HG03280 (cell line): Measurements from ENCODE around the gene COPS3.

Experiments
- ATAC-seq: cut with Tn5 transposase; IDR thresholded peaks from one replicate; pipeline ENCODE4 v1.9.1; 2021; ENCODE audit warnings: mild to moderate bottlenecking, moderate library complexity; ENCODE audit not compliant: unreplicated experiment

The COPS3 gene

DNA sequence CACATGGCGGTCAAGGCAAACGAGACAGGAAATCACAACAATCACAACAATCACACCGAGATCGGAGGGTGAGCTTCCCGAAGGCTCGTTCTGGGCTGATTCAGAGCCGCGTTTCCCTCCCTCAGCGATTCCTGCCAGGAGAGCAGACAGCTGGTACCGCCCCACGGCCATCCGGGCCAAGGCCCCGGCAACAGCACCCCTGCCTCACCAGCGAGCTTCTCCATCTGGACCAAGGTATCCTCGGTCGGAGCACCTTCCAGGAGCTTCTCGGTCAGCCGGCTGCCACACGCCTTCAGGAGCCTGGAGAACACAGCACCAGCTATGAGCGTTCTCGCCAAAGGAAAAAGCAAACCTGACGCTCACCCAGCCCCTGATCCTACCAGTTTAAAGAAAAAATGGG is 59.7 kb downstream of the COPS3 start:
- no peak for ATAC-seq

DNA sequence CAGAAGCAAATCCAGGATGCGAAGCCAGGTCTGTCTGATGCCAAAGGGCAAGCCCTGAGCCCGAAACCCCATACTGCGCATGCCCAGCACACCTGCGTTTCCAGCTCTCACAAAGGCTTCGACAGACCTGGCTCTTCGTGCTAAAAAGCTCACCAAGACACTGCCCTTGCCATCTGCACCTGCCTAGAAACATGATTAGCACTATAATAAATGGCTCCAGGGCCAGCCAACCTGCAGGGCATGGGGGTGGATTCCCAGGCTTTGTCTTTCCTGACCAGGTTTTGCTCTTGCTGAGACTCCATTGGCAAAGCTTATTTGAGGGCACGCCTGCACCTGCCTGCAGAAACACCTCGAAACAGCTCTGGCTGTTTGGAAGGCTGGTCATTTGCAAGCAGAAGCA is 60.5 kb downstream of the COPS3 start:
- ATAC-seq, result no peak

DNA sequence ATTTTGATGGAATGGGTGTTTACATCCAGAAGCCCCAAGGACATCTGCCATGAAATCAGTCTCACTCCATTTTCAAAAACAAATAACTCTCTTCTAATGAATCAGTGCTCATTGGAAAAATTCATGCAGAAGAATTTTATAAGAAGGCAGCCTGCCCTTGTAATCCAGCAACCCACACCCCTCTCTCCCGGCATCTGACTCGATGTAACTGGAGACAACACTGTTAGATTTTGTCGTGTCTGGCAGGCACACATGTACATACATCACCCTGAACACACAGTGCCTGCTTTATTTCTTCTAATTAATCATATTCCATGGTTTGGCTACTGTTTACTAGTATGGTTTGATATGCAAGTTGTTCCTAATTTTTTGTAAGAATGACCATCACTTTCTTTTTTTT is 63.1 kb downstream of the COPS3 start:
- no peak for ATAC-seq

DNA sequence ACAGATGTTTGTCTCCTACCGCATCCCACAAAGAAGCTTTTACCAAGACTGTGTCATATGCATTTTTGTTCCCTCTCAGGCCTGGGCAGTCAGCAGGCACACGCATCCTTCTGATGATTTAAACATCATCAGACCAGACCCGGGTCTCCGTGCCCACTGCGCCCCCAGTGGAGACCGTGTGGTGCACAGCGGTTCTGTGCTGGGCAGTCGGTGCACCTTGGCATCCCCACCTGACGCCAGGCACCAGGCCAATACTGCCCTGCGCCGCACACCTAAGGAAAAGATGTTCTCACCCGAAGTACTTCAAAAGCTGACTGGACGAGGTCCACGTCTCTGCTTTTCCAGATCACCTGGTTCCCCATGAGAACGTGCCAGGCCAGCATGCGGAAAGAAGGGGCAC is 64.3 kb downstream of the COPS3 start:
- no peak for ATAC-seq

DNA sequence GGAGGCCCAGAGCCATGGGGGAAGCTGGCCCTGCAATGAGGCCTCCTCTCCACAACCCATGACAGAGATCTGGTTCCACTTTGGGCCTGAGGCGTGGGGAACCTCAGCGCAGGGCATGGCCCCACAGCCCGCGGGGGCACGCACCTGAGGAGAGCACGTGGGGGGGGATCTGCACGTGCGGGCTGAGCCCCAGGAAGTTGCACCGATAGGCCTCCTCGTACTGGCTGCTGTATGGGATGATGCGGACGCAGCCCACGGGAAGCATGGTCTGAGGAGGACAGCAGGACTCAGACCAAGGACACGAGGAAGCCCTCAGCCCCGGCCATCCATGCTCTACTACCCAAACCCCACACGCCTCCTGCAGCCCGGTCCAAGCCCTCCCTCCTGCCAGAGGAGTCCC is 64.8 kb downstream of the COPS3 start:
- ATAC-seq, result no peak

DNA sequence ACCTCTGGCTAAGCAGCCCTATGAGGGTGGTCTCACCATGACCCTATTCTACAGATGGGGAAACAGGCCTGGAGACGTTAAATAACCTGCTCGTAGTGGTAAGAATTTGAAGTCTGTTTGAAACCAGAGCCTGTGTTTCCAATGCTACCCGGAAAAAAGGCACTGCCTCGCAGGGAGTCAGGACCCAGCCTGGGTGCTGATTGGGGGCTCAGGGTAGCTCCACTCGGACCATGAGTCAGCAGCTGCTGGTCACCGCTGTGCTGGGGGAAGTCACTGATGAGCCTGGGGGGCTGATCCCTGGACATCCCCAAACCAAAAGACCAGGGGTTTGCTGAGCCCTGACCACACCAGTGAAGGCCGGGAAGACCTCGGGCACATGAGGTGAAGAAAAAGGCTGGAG is 65.5 kb downstream of the COPS3 start:
- no peak for ATAC-seq

DNA sequence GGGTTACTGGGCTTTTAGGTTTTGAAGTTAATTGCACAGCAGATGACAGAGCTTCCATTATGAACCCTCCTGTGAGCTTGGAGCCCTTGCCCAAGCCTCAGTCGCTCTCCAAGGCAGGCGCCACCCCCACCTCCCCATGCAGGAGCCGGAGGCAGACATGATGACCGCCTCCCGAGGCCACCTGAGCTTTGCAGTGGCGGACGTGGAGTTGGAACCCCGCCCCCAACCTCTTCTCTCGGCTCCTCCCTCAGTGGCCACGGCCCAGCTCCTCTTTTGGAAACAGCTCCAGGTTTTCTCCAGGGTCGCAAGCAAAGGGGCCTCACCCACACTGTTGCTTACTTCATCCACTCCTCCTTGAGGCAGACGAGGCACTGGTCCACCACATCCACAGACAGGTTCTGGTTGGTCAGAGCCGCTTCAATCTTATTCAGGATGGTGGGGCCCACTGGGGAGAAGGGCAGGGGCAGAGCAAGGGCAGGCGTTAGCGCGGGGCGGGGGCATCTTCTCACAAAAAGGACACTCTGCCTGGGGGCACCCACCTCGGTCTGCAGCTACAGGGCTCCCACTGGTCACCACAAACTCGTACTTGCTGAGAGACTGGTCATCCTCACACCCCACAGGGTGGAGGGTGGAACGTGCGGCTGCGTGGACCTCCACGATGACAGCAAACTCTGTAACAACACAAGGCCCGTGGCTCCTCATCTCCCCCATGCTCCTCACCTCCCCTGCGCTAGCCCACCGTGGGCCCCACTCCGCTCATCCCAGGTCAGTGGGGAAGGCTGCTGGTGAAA is 66.2 kb downstream of the COPS3 start:
- no peak for ATAC-seq

DNA sequence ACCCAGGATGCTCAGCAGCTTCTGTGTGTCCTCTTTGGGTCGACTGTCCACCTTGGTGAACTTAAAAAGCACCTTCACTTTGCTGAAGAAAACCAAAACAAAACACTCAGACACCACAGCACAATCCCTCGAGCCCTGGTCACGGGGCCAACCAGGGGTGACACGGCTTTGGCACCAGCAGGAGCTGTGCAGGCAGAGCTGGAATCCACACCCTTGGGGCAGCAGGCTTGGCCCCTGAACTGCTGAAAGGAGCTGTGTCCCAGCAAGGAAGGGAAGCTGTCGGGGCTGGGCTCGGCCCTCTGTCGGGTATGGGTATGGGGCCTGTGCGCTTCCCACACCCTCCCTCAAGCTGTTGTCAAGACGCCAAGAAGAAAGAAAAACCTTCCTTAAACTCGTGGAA is 67.3 kb downstream of the COPS3 start:
- ATAC-seq, result no peak

DNA sequence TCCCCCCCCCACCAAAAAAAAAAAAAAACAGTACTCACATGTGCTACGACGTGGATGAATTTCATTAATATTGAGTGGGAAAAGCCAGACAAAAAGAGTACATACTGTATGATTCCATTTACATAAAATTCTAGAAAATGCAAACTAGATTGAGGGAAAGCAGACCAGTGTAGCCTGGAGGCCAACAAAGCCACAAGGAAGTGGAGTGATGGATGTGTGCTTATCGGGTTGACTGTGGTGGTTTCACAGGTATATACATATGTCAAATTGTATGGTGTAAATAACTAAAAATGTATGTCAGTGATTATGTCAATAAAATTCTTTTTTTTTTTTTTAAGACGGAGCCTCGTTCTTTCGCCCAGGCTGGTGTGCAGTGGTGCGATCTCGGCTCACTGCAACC is 73.0 kb downstream of the COPS3 start:
- no peak for ATAC-seq

DNA sequence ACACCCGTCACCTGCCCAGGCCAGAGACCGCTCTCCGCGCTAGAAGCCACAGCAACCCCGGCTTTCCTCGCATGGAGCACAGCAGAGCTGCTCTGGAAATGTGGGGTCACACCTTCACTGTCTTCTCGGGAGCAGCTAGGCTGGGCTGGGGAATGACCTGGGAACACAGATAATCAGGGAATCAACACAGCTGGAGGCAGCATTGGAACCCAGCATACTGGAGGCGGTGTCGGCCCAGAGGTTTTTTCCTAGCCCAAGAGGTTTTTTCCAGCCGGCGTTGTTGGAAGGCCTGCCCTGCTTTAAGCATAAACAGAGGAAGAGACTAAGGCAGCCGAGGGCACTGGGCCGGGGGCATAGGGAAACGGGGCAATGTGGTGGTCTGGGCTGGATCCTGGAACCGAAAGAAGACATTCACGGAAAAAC is 74.1 kb downstream of the COPS3 start:
- ATAC-seq, result no peak

DNA sequence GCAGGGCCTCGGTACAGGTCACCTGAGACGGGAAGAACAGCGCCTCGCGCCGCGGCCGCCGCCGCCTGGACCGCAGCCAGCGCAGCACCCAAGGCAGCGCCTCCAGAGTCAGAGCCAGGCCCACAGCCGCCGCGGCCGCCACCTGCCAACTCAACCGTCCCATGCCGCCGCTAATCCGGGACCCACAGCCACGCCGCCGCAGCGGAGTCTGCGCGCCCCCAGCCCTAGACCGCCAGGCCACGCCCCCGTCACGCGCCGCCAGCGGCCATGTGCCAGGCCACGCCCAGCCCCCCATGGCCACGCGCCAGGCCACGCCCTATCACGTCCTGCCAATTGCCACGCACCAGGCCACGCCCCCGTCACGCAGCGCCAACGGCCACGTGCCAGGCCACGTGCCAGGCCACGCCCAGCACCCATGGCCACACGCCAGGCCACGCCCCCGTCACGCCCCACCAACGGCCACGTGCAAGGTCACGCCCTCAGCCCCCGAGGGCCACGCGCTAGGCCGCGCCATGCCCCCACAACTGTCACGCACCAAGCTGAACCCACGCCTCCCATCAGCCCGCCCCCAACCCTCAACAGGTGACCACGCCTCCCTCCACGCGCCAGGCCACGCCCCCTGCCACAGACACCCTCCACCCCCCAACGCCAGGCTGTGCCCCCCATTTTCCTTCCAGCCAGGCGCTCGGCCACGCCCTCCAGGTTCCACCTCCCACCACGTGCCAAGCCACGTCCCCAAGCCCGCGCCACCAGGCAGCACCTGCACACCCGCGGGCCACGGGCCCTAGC is 74.7 kb downstream of the COPS3 start, which contains the start of gene PLD6:
PLD6 (minus strand) TSS at position 210 of the 789 bp plus-strand sequence; CDS start at position 163, 47 bp downstream.
- peak; percentile 54 for ATAC-seq

DNA sequence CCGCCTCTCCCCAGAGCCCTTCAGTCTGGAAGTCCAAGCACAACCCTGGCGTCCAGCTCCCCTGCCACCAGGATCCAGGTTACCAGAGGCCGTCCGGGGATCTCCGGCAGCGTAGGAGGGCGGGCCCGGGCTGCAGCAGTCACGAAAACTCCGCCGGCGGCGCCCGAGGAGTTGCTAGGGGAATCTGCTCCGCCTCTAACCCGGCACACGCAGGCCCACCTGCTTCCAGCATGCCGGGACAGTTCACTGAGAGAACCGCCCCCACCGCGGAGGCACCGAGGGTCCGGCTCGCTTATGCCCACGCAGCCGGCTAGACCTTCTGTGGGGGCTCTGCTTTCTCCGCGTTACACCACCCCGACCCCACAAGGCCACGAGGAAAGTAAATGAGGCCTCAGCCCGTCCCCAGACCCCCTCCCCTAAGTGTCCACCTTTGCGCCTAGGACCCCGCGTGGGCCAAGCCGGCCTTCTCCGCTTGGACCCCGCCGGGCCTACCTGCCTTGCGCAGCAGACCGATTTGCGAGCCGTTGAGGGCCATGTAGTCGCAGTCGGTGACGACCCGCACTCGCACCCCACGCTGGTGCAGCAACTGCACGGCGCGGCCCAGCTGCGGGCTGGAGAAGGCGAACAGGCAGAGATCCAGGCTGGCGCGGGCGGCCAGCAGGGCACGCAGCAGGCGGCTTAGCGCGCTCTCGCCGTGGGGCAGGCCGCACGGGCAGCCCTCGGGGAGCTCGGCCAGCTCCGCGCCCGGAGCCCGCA is 75.5 kb downstream of the COPS3 start:
- ATAC-seq, result peak; percentile 38

DNA sequence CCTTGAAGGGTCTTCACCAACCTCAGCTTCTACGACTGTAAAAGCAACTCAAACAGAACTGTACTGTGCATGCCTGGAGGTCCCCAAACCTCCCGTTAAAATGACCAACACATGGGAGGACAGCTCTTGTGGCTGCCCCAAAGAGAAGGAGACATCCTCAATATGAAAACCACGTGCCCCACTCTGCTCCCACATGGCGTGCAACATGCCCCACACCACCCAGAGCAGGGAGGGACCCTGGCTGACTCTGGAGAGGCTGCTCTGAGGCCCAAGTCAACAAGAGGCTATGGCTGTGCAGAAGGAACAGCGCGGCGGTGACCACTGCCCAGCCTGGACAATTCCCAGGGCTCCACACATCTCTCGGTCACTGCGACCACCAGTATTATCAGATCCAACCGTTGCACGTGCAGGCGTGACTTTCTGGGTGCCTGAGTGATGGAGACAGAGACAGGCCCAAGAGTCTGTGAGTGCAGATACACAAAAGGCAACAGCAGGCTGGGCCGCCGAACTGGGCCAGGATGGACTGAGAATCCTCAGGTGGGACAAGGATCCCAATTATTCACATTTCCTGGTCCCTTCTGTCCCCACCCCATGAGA is 76.3 kb downstream of the COPS3 start:
- ATAC-seq, result no peak

DNA sequence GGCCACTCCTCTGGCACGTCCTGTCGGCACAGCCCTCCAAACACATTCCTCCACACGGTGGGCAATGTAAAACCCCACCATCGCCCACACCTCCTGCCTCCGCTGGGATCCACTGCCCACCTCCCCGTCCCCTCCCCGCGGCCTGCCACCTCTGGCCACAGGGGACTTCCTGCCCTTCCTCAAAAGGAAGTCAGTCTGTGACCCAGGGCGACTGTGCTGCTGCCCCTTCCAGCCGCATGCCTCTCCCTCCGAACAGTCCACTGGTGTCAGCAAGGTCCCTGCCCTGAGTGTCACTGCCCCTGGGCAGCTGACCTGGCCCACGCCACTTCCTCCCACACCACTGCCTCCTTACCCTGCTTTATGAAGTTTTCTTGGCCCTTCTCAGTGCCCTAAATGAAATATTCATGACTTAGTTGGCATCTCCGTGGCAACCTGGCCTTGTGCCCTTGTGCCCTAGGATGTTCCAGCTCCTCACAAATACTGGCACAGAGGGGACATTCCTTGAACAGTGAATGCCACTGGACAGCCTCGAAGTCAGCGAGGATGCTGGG is 76.9 kb downstream of the COPS3 start:
- no peak for ATAC-seq

DNA sequence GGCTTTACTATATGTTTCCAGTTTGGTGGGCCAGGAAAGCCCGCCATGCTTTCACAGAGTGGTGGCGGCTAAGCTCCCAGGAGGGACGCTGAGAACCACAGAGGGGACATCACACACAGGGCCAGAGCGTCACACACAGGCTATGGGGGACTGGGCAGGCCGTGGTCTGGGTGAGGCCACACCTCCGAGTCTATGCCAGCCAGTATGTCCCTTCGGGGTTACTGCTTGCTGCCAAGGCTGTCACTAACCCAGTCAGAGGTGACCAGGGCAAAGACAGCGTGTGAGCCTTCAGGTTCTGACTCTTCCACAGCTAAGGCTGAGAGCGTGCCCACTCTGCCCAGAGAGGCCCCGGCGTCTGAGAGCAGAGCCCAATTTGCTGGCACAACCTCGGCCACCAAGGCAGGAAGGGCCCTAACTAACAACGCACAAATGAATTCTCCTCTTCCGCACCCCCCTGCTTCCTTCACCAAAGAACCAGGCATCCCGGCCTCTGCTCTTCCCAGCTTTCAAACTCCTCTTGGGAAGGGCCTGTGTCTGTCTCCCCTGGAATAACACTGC is 77.8 kb downstream of the COPS3 start:
- ATAC-seq, result no peak

DNA sequence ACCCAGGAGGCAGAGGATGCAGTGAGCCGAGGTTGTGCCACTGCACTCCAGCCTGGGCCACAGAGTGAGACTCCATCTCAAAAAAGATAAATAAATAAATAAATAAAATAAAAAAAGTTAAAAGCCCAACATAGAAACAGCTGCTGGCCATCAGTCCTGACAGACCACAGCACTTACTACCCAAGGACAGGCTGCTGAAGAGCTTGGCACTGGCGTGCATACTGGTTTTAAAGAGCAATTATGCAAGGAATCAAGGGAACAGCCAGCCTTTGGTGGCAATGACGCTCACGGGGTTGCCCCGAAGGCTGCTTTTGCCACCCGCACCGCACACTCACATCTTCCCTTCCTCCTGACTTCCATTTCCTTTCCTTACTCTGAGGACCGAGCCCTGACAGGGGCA is 79.1 kb downstream of the COPS3 start:
- no peak for ATAC-seq

DNA sequence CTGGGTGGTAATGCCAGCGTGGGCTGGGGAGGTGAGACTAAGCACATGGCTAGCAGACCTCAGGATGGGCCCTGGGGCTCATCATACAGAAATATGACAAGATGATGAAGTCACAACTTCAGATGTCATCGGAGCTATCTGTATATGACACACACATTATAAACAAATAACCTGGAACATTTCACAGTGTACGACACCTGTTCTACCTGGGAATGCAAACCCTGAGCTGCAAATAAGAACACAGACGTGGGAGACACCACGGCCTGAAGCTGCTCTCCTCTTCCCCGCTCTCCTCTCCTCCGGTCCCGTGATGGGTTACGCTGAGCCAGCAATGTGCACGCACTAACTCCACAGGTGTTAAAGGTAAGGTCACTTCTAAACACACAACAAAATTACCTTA is 79.8 kb downstream of the COPS3 start:
- no peak for ATAC-seq

DNA sequence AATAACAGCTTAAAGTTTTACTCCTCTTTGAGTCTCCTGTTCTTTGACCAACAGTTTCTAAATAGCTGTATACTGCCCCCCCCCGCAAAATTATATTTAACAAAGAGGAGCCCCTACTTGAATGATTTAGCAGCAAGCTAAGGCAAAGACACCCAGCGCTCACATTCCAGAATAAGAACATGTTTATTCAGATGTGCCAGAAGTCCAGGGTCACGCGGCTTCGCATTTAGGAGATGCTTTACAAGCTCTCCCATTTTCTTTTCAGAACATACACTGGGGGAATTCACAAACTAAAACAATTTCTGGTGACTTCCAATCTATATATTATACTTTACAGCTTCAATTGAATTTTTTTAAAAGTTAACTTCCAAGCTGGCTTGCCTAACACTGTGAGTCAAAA is 80.2 kb downstream of the COPS3 start:
- ATAC-seq, result no peak

DNA sequence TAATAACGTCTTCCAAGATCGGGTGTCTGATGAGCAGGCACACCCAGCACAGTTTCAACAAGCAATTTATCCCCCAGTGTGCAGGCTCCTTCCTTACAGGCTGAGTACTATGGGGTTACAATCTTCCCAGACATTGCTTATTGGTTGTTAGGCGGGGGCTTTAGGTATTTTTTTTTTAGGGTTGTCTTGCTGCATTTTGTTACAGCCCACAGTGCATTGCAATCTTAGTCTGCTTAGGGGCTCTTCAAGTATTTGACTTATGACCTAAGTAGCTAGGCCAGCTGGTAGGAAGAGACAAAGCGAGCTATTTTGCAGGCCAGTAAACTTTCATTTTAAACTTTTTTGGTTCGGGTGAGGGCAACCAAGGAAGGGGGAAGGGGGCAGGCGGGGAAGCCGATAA is 80.7 kb downstream of the COPS3 start:
- ATAC-seq, result no peak

DNA sequence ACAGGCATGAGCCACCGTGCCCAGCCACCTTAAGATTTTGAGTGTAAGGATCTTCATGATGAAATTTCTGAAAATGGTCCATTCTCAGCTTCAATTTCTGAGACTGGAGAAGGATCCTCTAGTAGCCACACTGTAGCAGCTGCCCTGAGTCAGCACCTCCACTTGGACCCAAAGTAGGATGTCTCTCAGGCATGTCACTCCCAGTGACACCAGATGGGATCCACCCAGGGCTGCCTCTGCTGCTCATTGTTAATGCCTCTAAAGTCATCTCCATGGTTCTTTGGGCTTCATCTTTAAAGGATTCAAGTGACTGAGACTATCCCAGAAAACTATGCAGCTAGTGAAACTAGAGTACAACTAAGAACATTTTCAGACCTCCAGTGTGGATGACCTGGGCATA is 82.8 kb downstream of the COPS3 start:
- no peak for ATAC-seq

DNA sequence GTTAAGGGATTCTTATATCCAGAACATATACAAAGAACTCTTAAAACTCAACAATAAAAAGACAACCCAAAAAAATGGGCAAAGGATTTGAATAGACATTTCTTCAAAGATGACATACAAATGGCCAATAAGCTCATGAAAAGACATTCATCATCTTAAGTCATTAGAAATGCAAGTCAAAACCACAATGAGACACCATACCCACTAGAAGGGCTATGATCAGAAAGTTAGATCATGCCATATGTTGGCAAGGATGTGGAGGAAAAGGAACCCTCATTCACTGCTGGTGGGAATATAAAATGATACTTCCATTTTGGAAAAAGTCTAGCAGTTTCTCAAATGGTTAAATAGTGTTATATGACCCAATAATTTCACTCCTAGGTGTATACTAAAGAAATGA is 84.3 kb downstream of the COPS3 start:
- no peak for ATAC-seq
